Liver (tissue), 9 donors: ENCODE results near the gene CACNA1H. TPM values are rescaled to one million over a fixed set of nuclear protein-coding genes. Genes with fewer than 3 reads are reported as not detected.
"Not testable (repeated sequence)": the region's sequence is repeated elsewhere in the genome, so short reads cannot be mapped to it uniquely, and the experiment has no call there.

Source experiments
- DNase-seq: peaks from one replicate; pipeline ENCODE4 v3.0.0-alpha.2; 2017; ENCODE audit warnings: low spot score
- H3K27ac ChIP-seq, 2 donors: one replicate each; pipeline ENCODE4 v1.7.0; 2013; ENCODE audit warnings: inconsistent platforms in 2 of 2, low read length in 2 of 2, control low read depth in 1 of 2, low read depth in 1 of 2, mild to moderate bottlenecking in 1 of 2
- H3K27me3 ChIP-seq, 4 donors: one replicate each; pipeline versions ENCODE4 v1.6.1 to v1.7.0; 2013; ENCODE audit warnings: low read length in 3 of 4, inconsistent platforms in 1 of 4, mild to moderate bottlenecking in 1 of 4, moderate library complexity in 1 of 4; ENCODE audit not compliant: control insufficient read depth in 4 of 4, insufficient read depth in 4 of 4
- H3K36me3 ChIP-seq, 4 donors: one replicate each; pipeline versions ENCODE4 v1.6.1 to v1.7.0; 2013; ENCODE audit warnings: low read length in 3 of 4, mild to moderate bottlenecking in 3 of 4, low read depth in 1 of 4, moderate library complexity in 1 of 4; ENCODE audit not compliant: control insufficient read depth in 4 of 4, insufficient read depth in 3 of 4
- H3K4me1 ChIP-seq, 4 donors: one replicate each; pipeline versions ENCODE4 v1.6.1 to v1.7.0; 2013; ENCODE audit warnings: low read length in 3 of 4, mild to moderate bottlenecking in 3 of 4, moderate library complexity in 1 of 4; ENCODE audit not compliant: control insufficient read depth in 4 of 4, insufficient read depth in 4 of 4
- H3K4me3 ChIP-seq, 3 donors: one replicate each; pipeline versions ENCODE4 v1.6.1 to v1.7.0; 2013; ENCODE audit warnings: low read length in 3 of 3, control low read depth in 1 of 3, low read depth in 1 of 3, mild to moderate bottlenecking in 1 of 3
- H3K9ac ChIP-seq, 2 donors: one replicate each; pipeline ENCODE4 v1.7.0; 2013; ENCODE audit warnings: low read length in 2 of 2, mild to moderate bottlenecking in 2 of 2, moderate library complexity in 2 of 2, control low read depth in 1 of 2, low read depth in 1 of 2
- H3K9me3 ChIP-seq, 4 donors: one replicate each; pipeline versions ENCODE4 v1.6.1 to v1.7.0; 2013; ENCODE audit warnings: low read length in 3 of 4; ENCODE audit not compliant: control insufficient read depth in 4 of 4
- WGBS: extraction: QIAGEN DNeasy Blood & Tissue Kit; methylation state at CpG from one replicate; pipeline ENCODE4 v1.1.7; 2013; 5-methylcytosine and 5-hydroxymethylcytosine counted together
- polyA plus RNA-seq, 2 donors: library from polyadenylated mRNA; stranded (reverse) in 1 of 2; unstranded in 1 of 2; fragments of 200-250 nt in 1 of 2; fragments of >200 nt in 1 of 2; fragmentation: Nextera tagmentation in 1 of 2; extraction: Ambion mirVana in 1 of 2; gene quantifications; one replicate each; pipeline versions ENCODE4 v1.2.1 to v1.2.3, GENCODE V29; 2013 to 2015
- total RNA-seq, 2 donors: library from RNA; depleted of rRNA; stranded (reverse); fragments of >200 nt; gene quantifications; one replicate each; pipeline ENCODE4 v1.2.3, GENCODE V29; 2014
- donor health status: healthy.
- donor health status: healthy.
- donor health status: healthy.
- donor health status: healthy.
- donor health status: healthy.

Gene CACNA1H
- total and polyA plus RNA-seq, 4 donors: 0.21 to 8.5 (median 6.1) TPM

- not testable (repeated sequence) for H3K4me1 ChIP-seq, H3K4me3 ChIP-seq, H3K27me3 ChIP-seq, H3K9ac ChIP-seq, H3K36me3 ChIP-seq, DNase-seq, H3K27ac ChIP-seq, H3K9me3 ChIP-seq
- 76% methylated on average over 9 of the region's 13 CpGs for WGBS
Measured at GRCh38 chr16:1229476-1229875, 76.6 kb downstream of the CACNA1H start.

GRCh38 chr16:1230084-1230470 is 77.2 kb downstream of the CACNA1H start, which contains the start of gene TPSB2:
Gene TPSB2, minus strand, starts transcription at chr16:1230184. Its CDS starts 233 bp downstream, at chr16:1229951.
- not testable (repeated sequence) for H3K9me3 ChIP-seq, H3K4me3 ChIP-seq, DNase-seq, H3K4me1 ChIP-seq, H3K27ac ChIP-seq, H3K9ac ChIP-seq, H3K27me3 ChIP-seq, H3K36me3 ChIP-seq
- WGBS: 100% methylated on average over 1 of the region's 11 CpGs

GRCh38 chr16:1230471-1231212 is 77.7 kb downstream of the CACNA1H start:
- not testable (repeated sequence) for H3K36me3 ChIP-seq, H3K4me3 ChIP-seq, H3K9ac ChIP-seq, H3K9me3 ChIP-seq, H3K27me3 ChIP-seq, H3K4me1 ChIP-seq, DNase-seq, H3K27ac ChIP-seq
- 84% methylated on average over 17 of the region's 17 CpGs for WGBS

- H3K4me1 ChIP-seq, H3K36me3 ChIP-seq, DNase-seq, H3K4me3 ChIP-seq, H3K9me3 ChIP-seq, H3K27me3 ChIP-seq, H3K9ac ChIP-seq, H3K27ac ChIP-seq: not testable (repeated sequence)
- WGBS: 82% methylated on average over 7 of the region's 7 CpGs
Measured at GRCh38 chr16:1231301-1231700, 78.4 kb downstream of the CACNA1H start.

GRCh38 chr16:1232049-1232748 is 79.3 kb downstream of the CACNA1H start:
- DNase-seq, H3K27ac ChIP-seq, H3K27me3 ChIP-seq, H3K9me3 ChIP-seq, H3K36me3 ChIP-seq, H3K9ac ChIP-seq, H3K4me1 ChIP-seq, H3K4me3 ChIP-seq: not testable (repeated sequence)
- WGBS: no CpG with 5 or more reads among the region's 47 CpGs

GRCh38 chr16:1236659-1237058 is 83.8 kb downstream of the CACNA1H start:
- H3K36me3 ChIP-seq: not testable (repeated sequence)

More at GRCh38 chr16:1236659-1237058, 83.8 kb downstream of the CACNA1H start:
- not testable (repeated sequence) for H3K9ac ChIP-seq, H3K9me3 ChIP-seq, H3K27me3 ChIP-seq, H3K4me3 ChIP-seq, DNase-seq, H3K27ac ChIP-seq, H3K4me1 ChIP-seq
- no CpG with 5 or more reads among the region's 29 CpGs for WGBS
